ENCODE results near the gene GDF2.

GDF2 gene

GRCh38 chr10:47322300-47323061 lies at the start of gene GDF2:
GDF2 (plus strand) TSS chr10:47322454; CDS start chr10:47322669, 215 bp downstream.
- DNase-seq, result no peak

- no peak for DNase-seq
These were observed 46.2 kb upstream of the GDF2 start for GRCh38 chr10:47276071-47276470.

GRCh38 chr10:47276576-47277351 lies 45.5 kb upstream of the GDF2 start:
- DNase-seq, result no peak

GRCh38 chr10:47277352-47278151 lies 44.7 kb upstream of the GDF2 start:
- no peak for DNase-seq

- no peak for DNase-seq
These were observed 44.1 kb upstream of the GDF2 start for GRCh38 chr10:47278152-47278473.

GRCh38 chr10:47278720-47279119 lies 43.5 kb upstream of the GDF2 start:
- no peak for DNase-seq

- no peak for DNase-seq
These were observed 43.0 kb upstream of the GDF2 start for GRCh38 chr10:47279276-47279675.

- no peak for DNase-seq
These were observed 40.1 kb upstream of the GDF2 start for GRCh38 chr10:47282005-47282656.

- DNase-seq, result no peak
These were observed 39.6 kb upstream of the GDF2 start for GRCh38 chr10:47282657-47283018.

- DNase-seq, result no peak
These were observed 39.1 kb upstream of the GDF2 start for GRCh38 chr10:47283101-47283630.

- DNase-seq, result no peak
These were observed 38.4 kb upstream of the GDF2 start for GRCh38 chr10:47283848-47284247.

- no peak for DNase-seq
These were observed 36.7 kb upstream of the GDF2 start for GRCh38 chr10:47285381-47286115.

- no peak for DNase-seq
These were observed 36.1 kb upstream of the GDF2 start for GRCh38 chr10:47286116-47286505.

- DNase-seq, result no peak
These were observed 35.5 kb upstream of the GDF2 start for GRCh38 chr10:47286591-47287315.

GRCh38 chr10:47287365-47287802 lies 34.9 kb upstream of the GDF2 start:
- peak in 2 of 3 experiments; percentile 43 to 61 for DNase-seq

GRCh38 chr10:47287805-47288204 lies 34.4 kb upstream of the GDF2 start:
- no peak for DNase-seq

GRCh38 chr10:47288236-47288635 lies 34.0 kb upstream of the GDF2 start:
- DNase-seq, result no peak

- DNase-seq, result no peak
These were observed 33.2 kb upstream of the GDF2 start for GRCh38 chr10:47288916-47289495.

- no peak for DNase-seq
These were observed 32.3 kb upstream of the GDF2 start for GRCh38 chr10:47289921-47290320.

- no peak for DNase-seq
These were observed 31.9 kb upstream of the GDF2 start for GRCh38 chr10:47290338-47290737.

GRCh38 chr10:47291682-47292081 lies 30.6 kb upstream of the GDF2 start:
- DNase-seq, result no peak

All from NCI-H1417 (cell line).